ENCODE results near the gene GRSF1.
A peak's percentile ranks its signal among the peaks of the same experiment; 100 is the strongest.

The GRSF1 gene

GRCh38 chr4:70839589-70840093 lies at the start of gene GRSF1:
GRSF1 (minus strand) TSS chr4:70839890; CDS start chr4:70839827, 63 bp downstream.
- Histone ChIP-seq H3K36me3 (ENCODE audit: control insufficient read depth, insufficient read depth, low read length) (no peaks in the 10 kb centered on the region), H3K9ac (ENCODE audit: low read length) (peak within 1 kb of the TSS; percentile 71), H3K4me3 (ENCODE audit: low read length) (peak within 1 kb of the TSS; percentile 51), H3K9me3 (ENCODE audit: control insufficient read depth, low read length) (no peaks in the 10 kb centered on the region), H3K27me3 (ENCODE audit: control insufficient read depth, insufficient read depth, low read length) (no peaks in the 10 kb centered on the region), H3K4me1 (ENCODE audit: control insufficient read depth, insufficient read depth, low read length) (peaks cover 3% of the 10 kb centered on the region)

- H3K4me1 ChIP-seq (ENCODE audit: control insufficient read depth, insufficient read depth, low read length): no peaks in the 10 kb centered on the region
These were observed 45.5 kb upstream of the GRSF1 start for GRCh38 chr4:70885174-70885573.

GRCh38 chr4:70880739-70881138 lies 41.0 kb upstream of the GRSF1 start:
- Histone ChIP-seq H3K4me3 (ENCODE audit: low read length) (no peak overlapping the region), H3K9me3 (ENCODE audit: control insufficient read depth, low read length) (no peaks in the 10 kb centered on the region), H3K9ac (ENCODE audit: low read length) (no peak overlapping the region), H3K36me3 (ENCODE audit: control insufficient read depth, insufficient read depth, low read length) (no peaks in the 10 kb centered on the region), H3K4me1 (ENCODE audit: control insufficient read depth, insufficient read depth, low read length) (no peaks in the 10 kb centered on the region), H3K27me3 (ENCODE audit: control insufficient read depth, insufficient read depth, low read length) (no peaks in the 10 kb centered on the region)

More at GRCh38 chr4:70885174-70885573, 45.5 kb upstream of the GRSF1 start:
- Histone ChIP-seq H3K9me3 (ENCODE audit: control insufficient read depth, low read length) (no peaks in the 10 kb centered on the region), H3K36me3 (ENCODE audit: control insufficient read depth, insufficient read depth, low read length) (no peaks in the 10 kb centered on the region), H3K4me3 (ENCODE audit: low read length) (no peak overlapping the region), H3K9ac (ENCODE audit: low read length) (no peak overlapping the region), H3K27me3 (ENCODE audit: control insufficient read depth, insufficient read depth, low read length) (no peaks in the 10 kb centered on the region)

GRCh38 chr4:70877556-70877955 lies 37.9 kb upstream of the GRSF1 start:
- Histone ChIP-seq H3K4me3 (ENCODE audit: low read length) (no peak overlapping the region), H3K4me1 (ENCODE audit: control insufficient read depth, insufficient read depth, low read length) (no peaks in the 10 kb centered on the region), H3K36me3 (ENCODE audit: control insufficient read depth, insufficient read depth, low read length) (no peaks in the 10 kb centered on the region), H3K9ac (ENCODE audit: low read length) (no peak overlapping the region), H3K9me3 (ENCODE audit: control insufficient read depth, low read length) (no peaks in the 10 kb centered on the region), H3K27me3 (ENCODE audit: control insufficient read depth, insufficient read depth, low read length) (no peaks in the 10 kb centered on the region)

GRCh38 chr4:70874268-70875156 lies 34.8 kb upstream of the GRSF1 start:
- Histone ChIP-seq H3K4me3 (ENCODE audit: low read length) (no peak overlapping the region), H3K9me3 (ENCODE audit: control insufficient read depth, low read length) (no peaks in the 10 kb centered on the region), H3K9ac (ENCODE audit: low read length) (no peak overlapping the region), H3K27me3 (ENCODE audit: control insufficient read depth, insufficient read depth, low read length) (no peaks in the 10 kb centered on the region), H3K36me3 (ENCODE audit: control insufficient read depth, insufficient read depth, low read length) (no peaks in the 10 kb centered on the region), H3K4me1 (ENCODE audit: control insufficient read depth, insufficient read depth, low read length) (no peaks in the 10 kb centered on the region)

- Histone ChIP-seq H3K9ac (ENCODE audit: low read length) (no peak overlapping the region), H3K36me3 (ENCODE audit: control insufficient read depth, insufficient read depth, low read length) (no peaks in the 10 kb centered on the region), H3K4me3 (ENCODE audit: low read length) (no peak overlapping the region), H3K4me1 (ENCODE audit: control insufficient read depth, insufficient read depth, low read length) (no peaks in the 10 kb centered on the region), H3K9me3 (ENCODE audit: control insufficient read depth, low read length) (no peaks in the 10 kb centered on the region), H3K27me3 (ENCODE audit: control insufficient read depth, insufficient read depth, low read length) (no peaks in the 10 kb centered on the region)
These were observed 33.5 kb upstream of the GRSF1 start for GRCh38 chr4:70873216-70873615.

GRCh38 chr4:70868778-70869177 lies 29.1 kb upstream of the GRSF1 start:
- Histone ChIP-seq H3K27me3 (ENCODE audit: control insufficient read depth, insufficient read depth, low read length) (no peaks in the 10 kb centered on the region), H3K4me1 (ENCODE audit: control insufficient read depth, insufficient read depth, low read length) (no peaks in the 10 kb centered on the region), H3K4me3 (ENCODE audit: low read length) (no peak overlapping the region), H3K9ac (ENCODE audit: low read length) (no peak overlapping the region), H3K36me3 (ENCODE audit: control insufficient read depth, insufficient read depth, low read length) (no peaks in the 10 kb centered on the region), H3K9me3 (ENCODE audit: control insufficient read depth, low read length) (no peaks in the 10 kb centered on the region)

- no peak overlapping the region for H3K4me3 ChIP-seq (ENCODE audit: low read length)
- no peaks in the 10 kb centered on the region for H3K9me3 ChIP-seq (ENCODE audit: control insufficient read depth, low read length)
- H3K27me3 ChIP-seq (ENCODE audit: control insufficient read depth, insufficient read depth, low read length): no peaks in the 10 kb centered on the region
- no peak overlapping the region for H3K9ac ChIP-seq (ENCODE audit: low read length)
- no peaks in the 10 kb centered on the region for H3K36me3 ChIP-seq (ENCODE audit: control insufficient read depth, insufficient read depth, low read length)
- no peaks in the 10 kb centered on the region for H3K4me1 ChIP-seq (ENCODE audit: control insufficient read depth, insufficient read depth, low read length)
These were observed 23.6 kb upstream of the GRSF1 start for GRCh38 chr4:70863099-70863790.

GRCh38 chr4:70859066-70859465 lies 19.4 kb upstream of the GRSF1 start:
- H3K27me3 ChIP-seq (ENCODE audit: control insufficient read depth, insufficient read depth, low read length): no peaks in the 10 kb centered on the region
- no peaks in the 10 kb centered on the region for H3K4me1 ChIP-seq (ENCODE audit: control insufficient read depth, insufficient read depth, low read length)
- no peaks in the 10 kb centered on the region for H3K9me3 ChIP-seq (ENCODE audit: control insufficient read depth, low read length)
- H3K9ac ChIP-seq (ENCODE audit: low read length): no peak overlapping the region
- no peaks in the 10 kb centered on the region for H3K36me3 ChIP-seq (ENCODE audit: control insufficient read depth, insufficient read depth, low read length)
- no peak overlapping the region for H3K4me3 ChIP-seq (ENCODE audit: low read length)

- Histone ChIP-seq H3K9ac (ENCODE audit: low read length) (no peak overlapping the region), H3K27me3 (ENCODE audit: control insufficient read depth, insufficient read depth, low read length) (no peaks in the 10 kb centered on the region), H3K9me3 (ENCODE audit: control insufficient read depth, low read length) (no peaks in the 10 kb centered on the region), H3K4me1 (ENCODE audit: control insufficient read depth, insufficient read depth, low read length) (no peaks in the 10 kb centered on the region), H3K36me3 (ENCODE audit: control insufficient read depth, insufficient read depth, low read length) (no peaks in the 10 kb centered on the region), H3K4me3 (ENCODE audit: low read length) (no peak overlapping the region)
These were observed 18.8 kb upstream of the GRSF1 start for GRCh38 chr4:70858454-70858853.

- Histone ChIP-seq H3K4me1 (ENCODE audit: control insufficient read depth, insufficient read depth, low read length) (no peaks in the 10 kb centered on the region), H3K4me3 (ENCODE audit: low read length) (no peak overlapping the region), H3K27me3 (ENCODE audit: control insufficient read depth, insufficient read depth, low read length) (no peaks in the 10 kb centered on the region), H3K9ac (ENCODE audit: low read length) (no peak overlapping the region), H3K9me3 (ENCODE audit: control insufficient read depth, low read length) (no peaks in the 10 kb centered on the region), H3K36me3 (ENCODE audit: control insufficient read depth, insufficient read depth, low read length) (no peaks in the 10 kb centered on the region)
These were observed 15.8 kb upstream of the GRSF1 start for GRCh38 chr4:70855464-70855863.

- H3K9ac ChIP-seq (ENCODE audit: low read length): no peak overlapping the region
- no peaks in the 10 kb centered on the region for H3K36me3 ChIP-seq (ENCODE audit: control insufficient read depth, insufficient read depth, low read length)
- no peaks in the 10 kb centered on the region for H3K9me3 ChIP-seq (ENCODE audit: control insufficient read depth, low read length)
- no peaks in the 10 kb centered on the region for H3K27me3 ChIP-seq (ENCODE audit: control insufficient read depth, insufficient read depth, low read length)
- no peak overlapping the region for H3K4me3 ChIP-seq (ENCODE audit: low read length)
- no peaks in the 10 kb centered on the region for H3K4me1 ChIP-seq (ENCODE audit: control insufficient read depth, insufficient read depth, low read length)
These were observed 9.6 kb upstream of the GRSF1 start for GRCh38 chr4:70849291-70849690.
